Osteoblast (primary cell): ENCODE measurements around the gene CIITA. TPM values are rescaled to one million over a fixed set of nuclear protein-coding genes. Genes with fewer than 3 reads are reported as not detected.
A peak's percentile ranks its signal among the peaks of the same experiment; 100 is the strongest.

Source experiments
- DNase-seq: peaks from one replicate; pipeline ENCODE4 v3.0.0; 2011; ENCODE audit warnings: low spot score, mixed read lengths; ENCODE audit not compliant: insufficient read length; ENCODE audit errors: missing footprints
- H2AFZ ChIP-seq: 2 replicates; pipeline ENCODE4 v1.6.0; 2011; ENCODE audit warnings: mild to moderate bottlenecking, low read length
- H3K27ac ChIP-seq: 2 replicates; pipeline ENCODE4 v1.5.1; 2011; ENCODE audit warnings: mild to moderate bottlenecking, low read depth, low read length, moderate library complexity
- H3K27me3 ChIP-seq: 2 replicates; pipeline ENCODE4 v1.6.0; 2012; ENCODE audit warnings: mild to moderate bottlenecking, control low read depth, inconsistent platforms, low read length, moderate library complexity; ENCODE audit not compliant: insufficient read depth
- H3K36me3 ChIP-seq: 2 replicates; pipeline ENCODE4 v1.5.1; 2011; ENCODE audit warnings: mild to moderate bottlenecking, low read length, control low read depth, moderate library complexity; ENCODE audit not compliant: insufficient read depth
- H3K4me1 ChIP-seq: 2 replicates; pipeline ENCODE4 v1.5.1; 2011; ENCODE audit warnings: mild to moderate bottlenecking, low read length, control low read depth, moderate library complexity; ENCODE audit not compliant: insufficient read depth
- H3K4me2 ChIP-seq: 2 replicates; pipeline ENCODE4 v1.6.0; 2011; ENCODE audit warnings: mild to moderate bottlenecking, low read length; ENCODE audit not compliant: insufficient read depth
- H3K4me3 ChIP-seq: fragments of 200-600 bp; sonication (generic); 3 replicates; pipeline ENCODE4 v1.5.1; 2012; ENCODE audit warnings: mild to moderate bottlenecking, low read length, inconsistent platforms; ENCODE audit not compliant: insufficient read depth
- H3K79me2 ChIP-seq: 2 replicates; pipeline ENCODE4 v1.6.0; 2012; ENCODE audit warnings: mild to moderate bottlenecking, low read length, control low read depth, inconsistent platforms; ENCODE audit not compliant: insufficient read depth
- H3K9me3 ChIP-seq: 2 replicates; pipeline ENCODE4 v1.5.1; 2011; ENCODE audit warnings: low read depth, low read length, control low read depth
- H4K20me1 ChIP-seq: 2 replicates; pipeline ENCODE4 v1.6.0; 2012; ENCODE audit warnings: mild to moderate bottlenecking, low read length, control low read depth; ENCODE audit not compliant: insufficient read depth
- total RNA-seq: library from RNA; depleted of rRNA; stranded (reverse); fragments of >200 nt; gene quantifications from 2 replicates; pipeline ENCODE4 v1.2.3, GENCODE V29; 2012
- TF ChIP-seq, protein P1 (sequence below): IDR thresholded peaks from 2 replicates; pipeline ENCODE4 v1.5.1; 2011; ENCODE audit warnings: mild to moderate bottlenecking, low read depth, low read length, moderate library complexity; ENCODE audit errors: extremely low read depth

The CIITA gene
- total RNA-seq, 1 donor = 2.5 TPM

DNA sequence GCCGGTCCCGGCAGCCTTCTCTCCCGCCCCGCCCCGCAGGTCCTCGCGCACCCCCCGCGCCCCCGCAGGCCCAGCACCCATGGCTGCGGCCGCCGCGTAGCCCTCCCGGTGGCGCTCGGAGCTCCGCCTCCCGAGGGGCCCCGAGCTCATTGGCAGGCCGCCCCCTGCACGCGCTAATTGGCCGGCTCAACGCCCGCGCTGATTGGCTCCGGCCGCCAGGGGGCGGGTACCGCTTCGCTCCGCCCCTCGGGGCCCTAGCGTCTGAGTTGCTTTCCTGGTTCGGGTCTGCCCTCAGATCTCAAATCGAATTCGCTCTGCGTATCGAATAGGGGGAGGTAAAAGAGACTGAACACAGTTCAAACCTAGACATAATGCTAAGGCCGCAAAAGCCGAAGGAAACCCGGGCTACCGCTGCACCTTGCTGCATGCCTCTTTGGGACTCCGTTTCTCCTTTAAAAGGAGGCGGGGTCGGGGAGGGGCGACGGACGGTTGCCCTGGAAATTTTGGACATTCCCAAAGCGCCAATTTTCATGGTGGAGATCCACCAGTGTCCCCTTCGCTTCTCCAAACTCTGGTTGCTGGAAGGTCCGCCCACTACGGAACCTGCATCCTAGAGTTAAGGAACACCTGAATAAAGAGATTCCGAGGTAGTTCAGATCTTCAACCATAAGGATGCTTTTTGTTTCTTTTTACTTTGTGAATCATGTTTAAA lies 65.5 kb downstream of the CIITA start, which contains the start of gene DEXI:
TSS of gene DEXI (minus strand) at position 117 of the 712 bp plus-strand sequence. CDS start 463 bp downstream, outside the sequence.
- no peaks in the 10 kb centered on the region for H3K9me3 ChIP-seq
- peak; percentile 100 for DNase-seq
- H3K79me2 ChIP-seq = peaks cover 75% of the 10 kb centered on the region
- H3K4me1 ChIP-seq = peaks cover 67% of the 10 kb centered on the region
- H4K20me1 ChIP-seq = peaks cover 55% of the 10 kb centered on the region
- H2AFZ ChIP-seq = peak within 1 kb of the TSS; percentile 99
- H3K4me3 ChIP-seq = peak within 1 kb of the TSS; percentile 81
- H3K27me3 ChIP-seq = no peaks in the 10 kb centered on the region
- TF ChIP-seq, protein P1, sequence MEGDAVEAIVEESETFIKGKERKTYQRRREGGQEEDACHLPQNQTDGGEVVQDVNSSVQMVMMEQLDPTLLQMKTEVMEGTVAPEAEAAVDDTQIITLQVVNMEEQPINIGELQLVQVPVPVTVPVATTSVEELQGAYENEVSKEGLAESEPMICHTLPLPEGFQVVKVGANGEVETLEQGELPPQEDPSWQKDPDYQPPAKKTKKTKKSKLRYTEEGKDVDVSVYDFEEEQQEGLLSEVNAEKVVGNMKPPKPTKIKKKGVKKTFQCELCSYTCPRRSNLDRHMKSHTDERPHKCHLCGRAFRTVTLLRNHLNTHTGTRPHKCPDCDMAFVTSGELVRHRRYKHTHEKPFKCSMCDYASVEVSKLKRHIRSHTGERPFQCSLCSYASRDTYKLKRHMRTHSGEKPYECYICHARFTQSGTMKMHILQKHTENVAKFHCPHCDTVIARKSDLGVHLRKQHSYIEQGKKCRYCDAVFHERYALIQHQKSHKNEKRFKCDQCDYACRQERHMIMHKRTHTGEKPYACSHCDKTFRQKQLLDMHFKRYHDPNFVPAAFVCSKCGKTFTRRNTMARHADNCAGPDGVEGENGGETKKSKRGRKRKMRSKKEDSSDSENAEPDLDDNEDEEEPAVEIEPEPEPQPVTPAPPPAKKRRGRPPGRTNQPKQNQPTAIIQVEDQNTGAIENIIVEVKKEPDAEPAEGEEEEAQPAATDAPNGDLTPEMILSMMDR = no peak
- peaks cover 8% of the 10 kb centered on the region for H3K36me3 ChIP-seq
- peak within 1 kb of the TSS; percentile 67 for H3K27ac ChIP-seq
- peak within 1 kb of the TSS; percentile 100 for H3K4me2 ChIP-seq

DNA sequence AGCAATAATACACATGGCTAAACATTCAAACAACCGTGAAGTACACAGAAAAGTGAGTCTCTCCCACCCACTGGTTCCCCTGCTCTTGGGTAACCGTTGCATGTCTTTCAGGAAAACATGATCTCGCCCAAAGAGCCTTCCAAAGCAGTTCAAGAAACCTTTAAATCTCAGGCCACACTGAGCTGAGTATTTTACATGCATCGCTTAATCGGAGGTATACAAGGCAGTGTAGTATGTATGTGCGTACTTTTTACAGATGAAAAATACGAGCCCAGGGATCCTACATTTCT lies 66.0 kb downstream of the CIITA start:
- Histone ChIP-seq H3K36me3 (peaks cover 6% of the 10 kb centered on the region), H3K4me3 (peak overlapping the region; percentile 81), H4K20me1 (peaks cover 50% of the 10 kb centered on the region), H3K9me3 (no peaks in the 10 kb centered on the region), H3K27ac (no peak overlapping the region), H3K79me2 (peaks cover 71% of the 10 kb centered on the region), H3K4me1 (peaks cover 62% of the 10 kb centered on the region), H3K27me3 (no peaks in the 10 kb centered on the region), H3K4me2 (peak overlapping the region; percentile 100), H2AFZ (peak overlapping the region; percentile 99)
- TF ChIP-seq, protein P1 = no peak
- DNase-seq = peak; percentile 58

DNA sequence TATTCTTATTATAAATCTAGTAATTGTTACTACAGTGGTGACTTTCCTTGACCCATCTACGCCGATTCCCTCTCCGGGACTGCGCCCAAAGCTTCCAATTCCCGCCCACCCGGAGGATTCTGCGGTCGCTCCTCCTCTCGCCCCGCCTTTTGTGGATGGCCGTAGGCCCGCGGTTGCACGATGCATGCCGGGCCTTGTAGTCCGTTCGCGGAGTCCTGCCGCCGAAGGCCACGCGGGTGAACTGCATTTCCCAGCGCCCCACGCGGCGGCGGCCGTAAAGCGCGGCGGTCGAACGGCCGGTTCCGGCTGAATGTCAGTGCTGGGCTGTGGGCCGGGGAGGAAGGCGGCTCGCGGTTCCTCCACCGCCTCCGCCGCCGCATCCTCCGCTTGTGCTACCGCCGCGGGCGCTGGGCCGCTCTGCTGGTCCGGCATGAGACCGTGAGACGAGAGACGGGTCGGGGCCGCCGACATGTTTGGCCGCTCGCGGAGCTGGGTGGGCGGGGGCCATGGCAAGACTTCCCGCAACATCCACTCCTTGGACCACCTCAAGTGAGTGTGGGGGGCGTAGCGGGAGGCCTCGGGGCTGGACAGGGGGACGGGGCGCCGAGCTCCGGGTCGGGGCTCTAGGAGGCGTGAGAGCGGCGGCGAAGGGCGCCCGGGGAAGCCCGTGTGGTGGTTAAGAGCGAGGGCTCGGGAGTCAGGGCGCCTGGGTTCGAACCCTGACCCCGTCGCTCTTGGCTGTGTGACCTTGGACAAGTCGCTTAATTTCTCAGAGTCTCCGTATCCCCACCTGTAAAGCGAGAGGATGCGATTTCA lies 67.5 kb downstream of the CIITA start, which contains the start of gene CLEC16A:
TSS of gene CLEC16A (plus strand) at position 316 of the 816 bp plus-strand sequence. CDS start at position 470, 154 bp downstream.
- Histone ChIP-seq H2AFZ (peak within 1 kb of the TSS; percentile 82), H3K4me2 (peak within 1 kb of the TSS; percentile 93), H4K20me1 (peaks cover 49% of the 10 kb centered on the region), H3K36me3 (no peaks in the 10 kb centered on the region), H3K27me3 (no peaks in the 10 kb centered on the region), H3K4me3 (peak within 1 kb of the TSS; percentile 94), H3K27ac (peak within 1 kb of the TSS; percentile 55), H3K79me2 (peaks cover 69% of the 10 kb centered on the region), H3K4me1 (peaks cover 55% of the 10 kb centered on the region), H3K9me3 (no peaks in the 10 kb centered on the region)
- peak; percentile 99 for DNase-seq
- TF ChIP-seq, protein P1 = no peak
